ENCODE measurements around the gene SAMD13. TPM values are rescaled to one million over a fixed set of nuclear protein-coding genes. Genes with fewer than 3 reads are reported as not detected.
A peak's percentile ranks its signal among the peaks of the same experiment; 100 is the strongest.

The SAMD13 gene
- total RNA-seq, 1 donor from 2014 or later, result 2.0 TPM

- Histone ChIP-seq H3K4me1 (peaks cover 21% of the 10 kb centered on the region), H3K27me3 (ENCODE audit: low read depth) (no peaks in the 10 kb centered on the region), H3K4me3 (no peak overlapping the region), H3K36me3 (no peaks in the 10 kb centered on the region), H3K27ac (replicated peaks) (no peak overlapping the region), H3K9me3 (replicated peaks) (no peaks in the 10 kb centered on the region)
- DNase-seq, result no peak
- no peak for TF ChIP-seq CTCF (IDR thresholded peaks at IDR 0.05; ENCODE audit: borderline replicate concordance)
- intact Hi-C loops (cut with micrococcal nuclease), result no loop called here
Measured at GRCh38 chr1:84370831-84371394, 69.4 kb downstream of the SAMD13 start.

GRCh38 chr1:84373436-84374141 is 72.1 kb downstream of the SAMD13 start:
- TF ChIP-seq CTCF (IDR thresholded peaks at IDR 0.05; ENCODE audit: borderline replicate concordance), result no peak
- H3K4me3 ChIP-seq, result no peak overlapping the region
- intact Hi-C loops (cut with micrococcal nuclease), result no loop called here
- H3K9me3 ChIP-seq (replicated peaks), result no peaks in the 10 kb centered on the region
- no peak for DNase-seq
- no peaks in the 10 kb centered on the region for H3K36me3 ChIP-seq
- no peaks in the 10 kb centered on the region for H3K27me3 ChIP-seq (ENCODE audit: low read depth)
- H3K4me1 ChIP-seq, result peaks cover 34% of the 10 kb centered on the region
- no peak overlapping the region for H3K27ac ChIP-seq (replicated peaks)

- no peaks in the 10 kb centered on the region for H3K27me3 ChIP-seq (ENCODE audit: low read depth)
- no peak for TF ChIP-seq CTCF (IDR thresholded peaks at IDR 0.05; ENCODE audit: borderline replicate concordance)
- H3K36me3 ChIP-seq, result no peaks in the 10 kb centered on the region
- intact Hi-C loops (cut with micrococcal nuclease), result no loop called here
- H3K4me1 ChIP-seq, result peaks cover 34% of the 10 kb centered on the region
- peak overlapping the region; percentile 41 for H3K27ac ChIP-seq (replicated peaks)
- no peak for DNase-seq
- no peak overlapping the region for H3K4me3 ChIP-seq
- H3K9me3 ChIP-seq (replicated peaks), result no peaks in the 10 kb centered on the region
Measured at GRCh38 chr1:84374991-84375696, 73.6 kb downstream of the SAMD13 start.

- intact Hi-C loops (cut with micrococcal nuclease), result no loop called here
- no peaks in the 10 kb centered on the region for H3K36me3 ChIP-seq
- H3K9me3 ChIP-seq (replicated peaks), result no peaks in the 10 kb centered on the region
- H3K4me3 ChIP-seq, result no peak overlapping the region
- TF ChIP-seq CTCF (IDR thresholded peaks at IDR 0.05; ENCODE audit: borderline replicate concordance), result no peak
- H3K27ac ChIP-seq (replicated peaks), result peak overlapping the region; percentile 41
- no peaks in the 10 kb centered on the region for H3K27me3 ChIP-seq (ENCODE audit: low read depth)
- H3K4me1 ChIP-seq, result peaks cover 34% of the 10 kb centered on the region
- DNase-seq, result no peak
Measured at GRCh38 chr1:84376000-84376910, 74.7 kb downstream of the SAMD13 start.

- Histone ChIP-seq H3K4me1 (peaks cover 34% of the 10 kb centered on the region), H3K27me3 (ENCODE audit: low read depth) (no peaks in the 10 kb centered on the region), H3K36me3 (no peaks in the 10 kb centered on the region), H3K27ac (replicated peaks) (no peak overlapping the region), H3K4me3 (no peak overlapping the region), H3K9me3 (replicated peaks) (no peaks in the 10 kb centered on the region)
- DNase-seq, result no peak
- intact Hi-C loops (cut with micrococcal nuclease), result no loop called here
- TF ChIP-seq CTCF (IDR thresholded peaks at IDR 0.05; ENCODE audit: borderline replicate concordance), result no peak
Measured at GRCh38 chr1:84377480-84378095, 76.1 kb downstream of the SAMD13 start.
